ENCODE measurements around the gene CA5A.
"Not testable (repeated sequence)": the region's sequence is repeated elsewhere in the genome, so short reads cannot be mapped to it uniquely, and the experiment has no call there.

The CA5A gene

DNA sequence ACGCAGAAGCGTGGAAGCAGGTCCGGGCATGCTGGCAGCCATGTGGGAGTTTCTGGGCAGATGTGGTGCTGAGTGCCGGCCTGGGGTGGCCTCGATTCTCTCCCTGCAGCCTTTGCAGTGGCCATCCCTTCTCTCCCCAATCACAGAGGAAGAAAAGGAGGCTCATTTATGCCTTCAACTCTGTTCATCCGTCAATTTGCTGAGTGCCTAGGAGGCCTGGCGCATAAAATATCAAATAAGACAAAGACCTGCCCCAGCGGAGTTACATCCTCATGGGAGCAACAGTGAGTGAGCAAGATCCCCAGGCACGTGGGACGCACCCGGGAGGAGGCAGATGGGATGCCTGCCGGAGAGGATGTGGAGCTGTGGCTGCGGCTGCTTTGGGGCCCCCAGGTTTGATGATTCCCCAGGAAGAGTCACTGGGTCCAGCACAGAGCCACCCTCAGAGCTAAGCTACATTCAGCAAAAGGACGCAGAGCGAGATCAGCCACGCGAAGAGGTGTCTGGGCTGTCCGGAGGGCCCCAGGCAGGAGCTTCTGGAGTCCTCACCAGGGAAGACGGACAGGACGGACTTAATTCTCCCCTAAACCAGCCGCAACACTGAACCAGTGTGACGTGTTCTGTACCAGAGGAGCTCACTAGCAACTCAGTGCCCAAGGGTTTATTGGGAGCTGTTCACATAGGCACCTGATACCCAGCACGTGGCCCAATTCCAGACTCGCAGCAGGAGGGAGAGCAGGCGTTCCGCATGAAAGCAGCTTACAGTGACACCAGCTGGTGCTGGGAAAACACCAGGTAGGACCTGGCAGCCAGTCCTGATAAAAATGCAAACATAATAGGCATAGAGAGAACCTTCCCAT, 11.3 kb downstream of the CA5A start:
- no peak for DNase-seq (ENCODE audit: low read depth in 2 of 2, low spot score in 1 of 2)

DNA sequence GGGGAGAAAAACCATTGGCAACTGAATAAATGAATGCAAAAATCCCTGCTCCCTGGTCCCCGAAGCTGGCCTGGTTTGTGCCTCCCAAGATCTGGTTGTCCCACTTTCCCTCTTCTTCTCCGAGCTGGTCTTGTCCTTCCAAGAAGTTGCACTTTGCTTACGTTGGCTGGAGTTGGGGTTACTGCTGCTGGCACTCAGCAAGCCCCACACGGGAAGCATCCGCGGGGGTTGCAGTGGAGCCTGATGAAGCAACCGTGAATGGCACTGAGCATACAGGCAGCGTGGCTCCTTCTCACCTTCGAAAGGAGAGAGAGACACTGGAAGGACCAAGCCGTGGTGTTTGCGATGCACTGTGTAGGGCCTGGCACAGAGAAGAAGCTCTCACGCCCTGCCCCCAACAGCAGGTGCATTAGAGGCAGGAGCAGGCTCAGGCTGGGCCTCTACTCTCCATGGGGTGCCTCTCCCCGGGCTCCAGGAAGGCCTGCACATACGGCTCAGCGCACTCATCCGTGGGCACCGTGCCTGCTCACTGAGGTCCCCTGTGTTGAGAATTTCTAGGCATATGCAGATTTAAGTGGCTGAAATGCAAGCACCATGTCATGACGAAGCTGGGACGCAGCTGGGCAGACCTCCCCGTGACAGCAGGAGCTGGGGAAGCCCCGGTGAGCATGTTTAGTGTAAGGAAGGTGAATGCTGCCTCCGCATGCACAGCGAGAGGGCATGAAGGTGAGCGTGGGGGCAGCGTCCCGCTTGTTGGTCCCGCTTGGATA, 12.1 kb downstream of the CA5A start:
- DNase-seq (ENCODE audit: low read depth in 2 of 2, low spot score in 1 of 2) = no peak

- DNase-seq (ENCODE audit: low read depth in 2 of 2, low spot score in 1 of 2) = no peak
These were observed 14.0 kb downstream of the CA5A start for GRCh38 chr16:87922250-87922871.

DNA sequence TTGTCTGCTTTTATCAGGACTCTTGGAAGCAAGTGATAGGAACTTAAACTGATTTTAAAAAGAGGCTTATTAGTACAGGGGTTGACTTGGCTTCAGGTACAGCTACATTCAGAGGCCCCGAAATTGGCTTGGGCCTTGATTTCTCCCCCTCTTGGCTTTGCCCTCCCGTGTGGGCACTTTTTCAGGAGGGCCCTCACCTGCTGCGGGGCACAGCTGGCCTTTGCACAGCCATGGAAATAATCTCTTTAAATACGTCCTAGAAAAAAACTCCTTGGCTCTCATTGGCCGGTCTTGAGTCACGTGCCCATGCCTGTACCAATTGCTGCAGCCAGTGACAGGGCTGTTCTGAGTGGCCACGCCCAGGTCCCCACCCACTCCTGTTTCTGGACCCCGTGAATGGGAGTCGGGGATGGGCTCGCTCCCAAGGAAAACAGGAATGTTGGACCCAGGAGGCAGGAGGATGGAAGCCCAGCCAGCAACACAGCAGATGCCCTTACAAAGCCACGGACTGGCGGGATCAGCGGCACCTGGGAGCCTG, 15.0 kb downstream of the CA5A start:
- no peak for DNase-seq (ENCODE audit: low read depth in 2 of 2, low spot score in 1 of 2)

GRCh38 chr16:87919681-87919994, 16.7 kb downstream of the CA5A start:
- DNase-seq (ENCODE audit: low read depth in 2 of 2, low spot score in 1 of 2) = no peak

DNA sequence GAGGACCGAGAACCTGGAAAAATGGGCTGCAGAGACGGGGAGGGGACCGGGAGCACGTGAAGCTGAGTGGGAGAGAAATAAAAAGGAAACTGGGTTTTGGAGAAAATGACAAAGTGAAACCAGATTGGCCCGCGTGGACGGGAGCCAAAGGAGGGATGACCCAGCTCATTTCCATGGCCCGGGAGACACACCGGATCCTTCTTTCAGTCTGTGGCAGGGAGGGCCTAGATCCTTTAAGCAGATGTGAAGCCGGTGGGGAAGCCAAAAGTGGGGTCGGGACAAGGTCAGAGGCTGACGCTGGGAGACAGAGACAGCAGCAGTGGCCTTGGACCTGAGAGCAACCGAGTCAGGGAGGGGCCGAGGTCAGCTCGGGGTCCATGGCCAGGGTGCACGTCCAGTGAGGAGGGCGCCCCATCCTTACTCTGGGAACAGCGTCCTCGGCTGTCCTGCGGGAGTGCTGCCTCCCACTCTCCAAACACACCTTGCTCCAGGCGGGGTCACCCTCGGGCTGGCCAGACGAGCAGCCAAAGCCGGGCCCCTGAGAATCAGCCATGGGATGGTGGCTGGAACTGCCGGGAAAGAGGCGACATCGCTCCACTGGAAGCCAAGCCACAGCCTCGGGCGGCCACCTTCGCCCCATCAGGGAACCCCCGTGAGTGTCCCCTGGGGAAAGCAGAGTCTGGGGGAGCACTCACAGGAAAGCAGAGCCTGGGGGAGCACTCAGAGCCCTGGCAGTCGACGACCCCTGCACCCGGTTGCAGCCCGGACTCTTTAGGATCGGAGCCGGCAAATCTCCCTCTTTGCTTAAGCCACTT, 17.3 kb downstream of the CA5A start:
- DNase-seq (ENCODE audit: low read depth in 2 of 2, low spot score in 1 of 2) = no peak

- no peak for DNase-seq (ENCODE audit: low read depth in 2 of 2, low spot score in 1 of 2)
These were observed 18.0 kb downstream of the CA5A start for GRCh38 chr16:87918338-87918737.

- DNase-seq (ENCODE audit: low read depth in 2 of 2, low spot score in 1 of 2) = no peak
These were observed 18.8 kb downstream of the CA5A start for GRCh38 chr16:87917503-87917902.

DNA sequence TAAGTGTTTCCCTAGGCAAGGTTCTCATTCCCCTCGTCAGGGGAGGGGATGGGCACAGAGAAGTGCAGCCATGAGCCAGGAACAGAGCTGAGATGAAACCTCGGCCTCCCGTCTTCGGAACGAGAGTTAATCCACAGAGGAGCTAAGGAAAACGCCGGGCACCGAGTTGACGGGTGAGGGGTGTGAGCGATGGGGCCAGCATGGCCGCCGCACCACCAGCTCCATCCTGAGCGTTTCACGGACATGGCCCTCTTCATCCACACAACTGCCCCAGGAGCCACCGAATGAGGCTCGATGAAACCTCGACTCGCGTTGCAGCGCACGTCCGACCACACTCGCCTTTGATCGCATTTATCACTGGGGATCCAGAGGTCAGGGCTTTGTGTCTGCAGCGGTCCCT, 21.5 kb downstream of the CA5A start:
- DNase-seq (ENCODE audit: low read depth in 2 of 2, low spot score in 1 of 2) = no peak

GRCh38 chr16:87914021-87914725, 22.2 kb downstream of the CA5A start:
- not testable (repeated sequence) for DNase-seq (ENCODE audit: low read depth in 2 of 2, low spot score in 1 of 2)

DNA sequence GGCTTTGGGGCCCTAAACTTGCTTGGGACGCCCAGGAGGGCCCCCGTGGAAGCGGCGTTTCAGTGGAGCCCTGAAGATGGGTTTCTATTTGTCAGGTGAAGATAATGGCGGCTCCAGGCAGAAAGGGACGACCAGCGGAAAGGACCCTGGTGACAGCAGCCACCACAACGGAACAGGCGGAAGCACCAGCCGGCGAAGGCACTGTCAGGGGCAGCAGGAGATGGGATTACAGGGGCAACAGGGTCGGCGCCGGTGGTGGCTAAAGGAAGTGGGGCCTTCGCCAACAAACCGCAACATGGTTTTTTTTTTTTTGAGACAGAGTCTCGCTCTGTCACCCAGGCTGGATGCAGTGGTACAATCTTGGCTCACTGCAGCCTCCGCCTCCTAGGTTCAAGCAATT, 23.6 kb downstream of the CA5A start:
- DNase-seq (ENCODE audit: low read depth in 2 of 2, low spot score in 1 of 2) = not testable (repeated sequence)

GRCh38 chr16:87911106-87911763, 25.1 kb downstream of the CA5A start:
- not testable (repeated sequence) for DNase-seq (ENCODE audit: low read depth in 2 of 2, low spot score in 1 of 2)

GRCh38 chr16:87909203-87909935, 27.0 kb downstream of the CA5A start:
- DNase-seq (ENCODE audit: low read depth in 2 of 2, low spot score in 1 of 2) = peak; percentile 68 to 73

DNA sequence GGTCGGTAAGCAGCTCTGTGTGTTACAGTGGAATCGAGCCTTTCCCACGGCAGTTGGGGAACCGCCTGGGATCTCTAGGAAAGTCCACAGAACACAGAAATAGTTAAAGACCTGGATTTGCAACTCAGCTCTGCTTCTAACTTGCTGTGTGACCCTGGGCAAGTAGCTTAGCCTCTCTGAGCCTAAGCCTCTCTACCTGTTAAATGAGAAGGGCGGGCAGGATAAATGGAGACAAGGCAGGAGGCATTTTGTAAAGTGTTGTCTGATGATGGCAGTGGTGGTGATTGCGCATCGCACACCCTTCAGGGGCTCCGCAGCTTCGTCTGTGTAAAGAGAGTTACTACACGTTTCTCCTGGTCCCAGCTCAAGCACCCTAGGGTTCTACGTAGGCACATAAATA, 28.2 kb downstream of the CA5A start:
- DNase-seq (ENCODE audit: low read depth in 2 of 2, low spot score in 1 of 2) = not testable (repeated sequence)

- not testable (repeated sequence) for DNase-seq (ENCODE audit: low read depth in 2 of 2, low spot score in 1 of 2)
These were observed 30.8 kb downstream of the CA5A start for GRCh38 chr16:87905521-87905920.

- not testable (repeated sequence) for DNase-seq (ENCODE audit: low read depth in 2 of 2, low spot score in 1 of 2)
These were observed 31.4 kb downstream of the CA5A start for GRCh38 chr16:87904963-87905362.

DNA sequence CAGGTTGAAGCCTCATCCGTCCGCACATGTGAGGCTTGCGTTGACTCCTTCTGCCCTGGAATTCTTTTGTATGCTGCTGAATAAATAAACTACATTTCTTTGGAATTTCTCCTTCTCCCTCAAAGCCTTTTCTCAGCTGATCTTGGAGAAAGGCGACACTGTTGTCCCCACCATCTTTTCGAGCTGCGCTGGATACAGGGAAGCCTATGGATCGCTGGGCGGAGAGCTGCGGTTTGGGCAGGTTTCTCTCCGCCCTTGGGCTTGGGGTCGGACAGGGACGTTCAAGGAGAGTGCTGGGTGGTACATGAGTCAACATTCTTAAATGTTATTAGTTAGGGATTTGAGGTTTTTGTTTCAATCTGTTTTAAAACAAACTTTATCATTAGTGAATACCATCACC, 35.8 kb downstream of the CA5A start:
- DNase-seq (ENCODE audit: low read depth in 2 of 2, low spot score in 1 of 2) = not testable (repeated sequence)

- DNase-seq (ENCODE audit: low read depth in 2 of 2, low spot score in 1 of 2) = peak in 1 of 2 donors; percentile 25
These were observed 38.5 kb downstream of the CA5A start for GRCh38 chr16:87897521-87898505.
